Activated B cell treated with CpG ODN at 0.5 μM for 24 hours (primary cell): Measurements from ENCODE around the gene CD96. TPM values are rescaled to one million over a fixed set of nuclear protein-coding genes. Genes with fewer than 3 reads are reported as not detected.

Source experiments
- ATAC-seq: fragments of 200-7000 bp; cut with Tn5 transposase; one replicate; pipeline ENCODE4 v1.10.0; 2021; ENCODE audit warnings: low read depth, mild to moderate bottlenecking, moderate library complexity
- CTCF ChIA-PET: fragments of 350-600 bp; sonication (Branson Sonifier 250); formaldehyde crosslinking; loops from one replicate; lab custom pipeline; 2021; ENCODE audit warnings: antibody characterized with exemption; lab: Charles Lee
- POLR2A ChIA-PET: fragments of 350-600 bp; sonication (Branson Sonifier 250); formaldehyde crosslinking; loops from one replicate; lab custom pipeline; 2021; ENCODE audit warnings: antibody characterized with exemption; lab: Charles Lee
- DNase-seq: peaks from one replicate; pipeline ENCODE4 v3.0.0; 2022
- H3K27ac Mint-ChIP-seq: one replicate; pipeline ENCODE4 v1.8.0; 2020; ENCODE audit warnings: mixed read lengths
- H3K27me3 Mint-ChIP-seq: one replicate; pipeline ENCODE4 v1.8.0; 2021; ENCODE audit warnings: mixed read lengths
- H3K36me3 Mint-ChIP-seq: one replicate; pipeline ENCODE4 v1.8.0; 2021; ENCODE audit warnings: low read depth, mixed read lengths
- H3K4me1 Mint-ChIP-seq: one replicate; pipeline ENCODE4 v1.8.0; 2021; ENCODE audit warnings: mixed read lengths
- H3K4me3 Mint-ChIP-seq: one replicate; pipeline ENCODE4 v1.8.0; 2020; ENCODE audit warnings: mild to moderate bottlenecking, mixed read lengths
- H3K9me3 Mint-ChIP-seq: one replicate; pipeline ENCODE4 v1.8.0; 2020; ENCODE audit warnings: mixed read lengths
- CTCF ChIP-seq: fragments of 200-600 bp; IDR thresholded peaks from one replicate; pipeline ENCODE4 v1.8.0; 2022; ENCODE audit warnings: antibody characterized with exemption, mild to moderate bottlenecking
- intact Hi-C: fragments of 100-400 bp; cut with micrococcal nuclease; formaldehyde crosslinking; loops from one replicate; pipeline ENCODE4 v1.15.1; 2024
- total RNA-seq: library from RNA; stranded (reverse); gene quantifications from 2 replicates; pipeline ENCODE4 v1.2.3, GENCODE V29; 2022

The CD96 gene
- total RNA-seq, 1 donor from 2014 or later: 34.3 TPM

GRCh38 chr3:111568355-111568754 is 26.4 kb downstream of the CD96 start:
- Mint-ChIP-seq H3K36me3 (peaks cover 8% of the 10 kb centered on the region), H3K4me3 (no peak overlapping the region), H3K27ac (no peak overlapping the region), H3K27me3 (no peaks in the 10 kb centered on the region), H3K9me3 (no peaks in the 10 kb centered on the region), H3K4me1 (peaks cover 4% of the 10 kb centered on the region)
- intact Hi-C loops: no loop called here
- ATAC-seq (no peak), DNase-seq (no peak)
- ChIA-PET POLR2A (no interaction called here), CTCF (no interaction called here)
- no peak for TF ChIP-seq CTCF

DNA sequence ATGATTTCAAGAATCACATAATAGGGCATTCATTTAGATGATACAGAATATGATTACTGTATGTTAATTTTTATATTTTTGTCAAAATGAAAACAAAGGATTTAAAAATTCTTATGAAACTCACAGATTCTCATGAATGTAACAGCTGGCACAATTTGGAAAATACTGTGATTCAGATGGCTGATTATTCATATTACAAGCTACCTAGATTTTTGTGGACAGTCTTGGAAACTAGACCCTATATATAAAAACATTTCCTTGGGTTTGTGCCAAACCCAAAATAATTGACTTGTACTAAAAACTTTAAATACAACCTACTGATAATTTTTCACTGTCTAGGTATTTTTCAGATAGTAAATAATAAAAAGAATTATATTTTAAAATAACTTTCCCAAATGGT is 26.9 kb downstream of the CD96 start:
- Mint-ChIP-seq H3K4me3 (no peak overlapping the region), H3K4me1 (peaks cover 4% of the 10 kb centered on the region), H3K9me3 (no peaks in the 10 kb centered on the region), H3K27ac (no peak overlapping the region), H3K27me3 (no peaks in the 10 kb centered on the region), H3K36me3 (peaks cover 8% of the 10 kb centered on the region)
- ChIA-PET CTCF (no interaction called here), POLR2A (no interaction called here)
- ATAC-seq (no peak), DNase-seq (no peak)
- intact Hi-C loops: no loop called here
- no peak for TF ChIP-seq CTCF

DNA sequence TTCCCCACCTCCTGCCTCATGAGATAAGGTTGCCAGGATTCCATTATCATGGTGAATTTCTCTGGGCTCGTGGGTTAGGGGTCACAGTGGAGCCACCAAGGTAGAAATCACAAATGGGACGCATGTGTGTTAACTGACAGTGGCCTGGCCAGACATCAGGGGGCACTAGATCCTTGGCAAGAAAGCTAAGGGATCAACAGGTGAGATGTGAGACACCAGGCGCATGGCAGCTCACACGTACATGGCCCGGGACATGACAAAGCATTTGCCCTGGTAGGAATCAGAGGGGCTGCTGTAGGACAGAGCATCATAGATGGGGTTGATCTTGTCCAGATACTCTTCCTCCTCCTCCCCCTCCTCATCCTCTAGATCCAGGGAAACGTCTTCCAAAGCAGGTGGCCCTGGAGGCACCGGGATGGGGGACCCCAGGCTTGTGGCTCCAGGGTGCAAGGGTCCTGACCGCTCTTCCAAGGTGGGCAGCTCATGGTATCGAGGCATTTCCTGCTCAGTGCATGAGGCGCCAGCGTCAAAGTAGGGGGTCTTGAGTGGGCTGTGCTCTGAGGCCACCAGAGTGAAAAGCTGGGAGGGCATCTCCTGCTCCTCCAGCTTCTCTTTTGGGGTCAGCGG is 28.5 kb downstream of the CD96 start:
- intact Hi-C loops: loop anchor here (10.0 kb wide), 1 partner anchor 294 kb away; no protein-coding TSS in a partner anchor
- peaks cover 8% of the 10 kb centered on the region for H3K36me3 Mint-ChIP-seq
- no peak for DNase-seq
- no peak for TF ChIP-seq CTCF
- H3K4me3 Mint-ChIP-seq: no peak overlapping the region
- no peaks in the 10 kb centered on the region for H3K9me3 Mint-ChIP-seq
- ChIA-PET CTCF (interaction anchor here (0.6 kb wide), 1 partner anchor 101 kb away, joined by 3 read pairs; no protein-coding TSS in a partner anchor), POLR2A (no interaction called here)
- peaks cover 4% of the 10 kb centered on the region for H3K4me1 Mint-ChIP-seq
- H3K27me3 Mint-ChIP-seq: no peaks in the 10 kb centered on the region
- ATAC-seq: no peak
- H3K27ac Mint-ChIP-seq: no peak overlapping the region

DNA sequence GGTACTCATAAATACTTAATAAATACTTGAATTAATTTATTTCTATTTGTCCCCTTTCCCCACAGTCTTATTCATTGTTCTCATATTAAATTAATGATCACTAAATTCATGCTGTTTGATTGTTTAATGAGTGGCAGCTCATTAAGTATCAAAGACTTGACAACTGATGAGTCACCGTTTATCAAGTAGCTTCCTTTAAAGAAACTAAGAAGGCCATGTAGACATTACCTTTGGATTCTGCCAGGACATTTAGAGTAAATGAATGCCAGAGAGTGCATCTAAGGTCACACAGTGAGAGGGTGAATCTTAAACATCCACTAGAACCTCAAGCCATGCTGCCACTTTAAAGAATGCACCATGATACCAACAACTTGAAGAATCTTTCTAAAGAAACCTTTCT is 29.3 kb downstream of the CD96 start:
- Mint-ChIP-seq H3K4me3 (no peak overlapping the region), H3K4me1 (peaks cover 4% of the 10 kb centered on the region), H3K27ac (no peak overlapping the region), H3K27me3 (no peaks in the 10 kb centered on the region), H3K36me3 (peaks cover 8% of the 10 kb centered on the region), H3K9me3 (no peaks in the 10 kb centered on the region)
- no peak for TF ChIP-seq CTCF
- DNase-seq (no peak), ATAC-seq (no peak)
- POLR2A ChIA-PET: no interaction called here
- CTCF ChIA-PET: no interaction called here
- intact Hi-C loops: loop anchor here (10.0 kb wide), 1 partner anchor 294 kb away; no protein-coding TSS in a partner anchor

GRCh38 chr3:111571907-111572460 is 30.0 kb downstream of the CD96 start:
- ChIA-PET POLR2A (no interaction called here), CTCF (interaction anchor here (0.7 to 2.2 kb wide), 2 partner anchors 39 to 119 kb away, joined by 3 to 8 read pairs; no protein-coding TSS in a partner anchor)
- H3K36me3 Mint-ChIP-seq: peaks cover 8% of the 10 kb centered on the region
- peaks cover 4% of the 10 kb centered on the region for H3K4me1 Mint-ChIP-seq
- no peak overlapping the region for H3K4me3 Mint-ChIP-seq
- ATAC-seq: peak; percentile 14
- no peak for DNase-seq
- intact Hi-C loops: loop anchor here (10.0 kb wide), 1 partner anchor 293 kb away; no protein-coding TSS in a partner anchor
- TF ChIP-seq CTCF: no peak
- H3K9me3 Mint-ChIP-seq: no peaks in the 10 kb centered on the region
- no peak overlapping the region for H3K27ac Mint-ChIP-seq
- H3K27me3 Mint-ChIP-seq: no peaks in the 10 kb centered on the region
